A549 (cell line): ENCODE measurements around the gene PHF23.

Experiments used
- BCL3 ChIP-seq: fragments of >200 bp; sonication (Bioruptor Twin); formaldehyde crosslinking; IDR thresholded peaks from 3 replicates; pipeline ENCODE4 v1.6.1; 2016
- CBX2 ChIP-seq: fragments of 200-600 bp; sonication (generic); IDR thresholded peaks from 2 replicates; pipeline ENCODE4 v1.6.1; 2016; ENCODE audit warnings: low read depth, mild to moderate bottlenecking, borderline replicate concordance
- MAFK ChIP-seq: fragments of 450-650 bp; IDR thresholded peaks from 2 replicates; pipeline ENCODE4 v1.6.1; 2014; ENCODE audit not compliant: partially characterized antibody
- POLR2A ChIP-seq: IDR thresholded peaks from 2 replicates; pipeline ENCODE4 v1.6.1; 2012; ENCODE audit warnings: mild to moderate bottlenecking, low read length
- RAD21 ChIP-seq, 2 experiments: fragments of >200 bp in 1 of 2; sonication (Bioruptor Twin) in 1 of 2; formaldehyde crosslinking in 1 of 2; IDR thresholded peaks in 1 of 2; conservative IDR thresholded peaks in 1 of 2; 2 replicates in 1 of 2; 3 replicates in 1 of 2; pipeline ENCODE4 v1.6.1; 2012 to 2018; ENCODE audit warnings: inconsistent platforms in 1 of 2
- RFX5 ChIP-seq: fragments of 450-650 bp; IDR thresholded peaks from 2 replicates; pipeline ENCODE4 v1.7.1; 2014; ENCODE audit warnings: antibody characterized with exemption, mild to moderate bottlenecking, moderate library complexity
- TF ChIP-seq, protein P1 (sequence below): fragments of >200 bp; sonication (Bioruptor Twin); formaldehyde crosslinking; IDR thresholded peaks from 3 replicates; pipeline ENCODE4 v1.5.1; 2016
- TF ChIP-seq, protein P2 (sequence below): IDR thresholded peaks from 2 replicates; pipeline ENCODE4 v1.6.1; 2012; ENCODE audit warnings: low read depth, borderline replicate concordance

GRCh38 chr17:7240375-7240774 is 1.1 kb upstream of the PHF23 start:
- TF ChIP-seq RFX5 (no peak), BCL3 (no peak), MAFK (no peak), POLR2A (no peak), RAD21 (conservative IDR thresholded peaks at IDR 0.05 in 1 of 2, IDR thresholded peaks at IDR 0.05 in 1 of 2) (no peak), CBX2 (no peak)
- TF ChIP-seq, protein P1, sequence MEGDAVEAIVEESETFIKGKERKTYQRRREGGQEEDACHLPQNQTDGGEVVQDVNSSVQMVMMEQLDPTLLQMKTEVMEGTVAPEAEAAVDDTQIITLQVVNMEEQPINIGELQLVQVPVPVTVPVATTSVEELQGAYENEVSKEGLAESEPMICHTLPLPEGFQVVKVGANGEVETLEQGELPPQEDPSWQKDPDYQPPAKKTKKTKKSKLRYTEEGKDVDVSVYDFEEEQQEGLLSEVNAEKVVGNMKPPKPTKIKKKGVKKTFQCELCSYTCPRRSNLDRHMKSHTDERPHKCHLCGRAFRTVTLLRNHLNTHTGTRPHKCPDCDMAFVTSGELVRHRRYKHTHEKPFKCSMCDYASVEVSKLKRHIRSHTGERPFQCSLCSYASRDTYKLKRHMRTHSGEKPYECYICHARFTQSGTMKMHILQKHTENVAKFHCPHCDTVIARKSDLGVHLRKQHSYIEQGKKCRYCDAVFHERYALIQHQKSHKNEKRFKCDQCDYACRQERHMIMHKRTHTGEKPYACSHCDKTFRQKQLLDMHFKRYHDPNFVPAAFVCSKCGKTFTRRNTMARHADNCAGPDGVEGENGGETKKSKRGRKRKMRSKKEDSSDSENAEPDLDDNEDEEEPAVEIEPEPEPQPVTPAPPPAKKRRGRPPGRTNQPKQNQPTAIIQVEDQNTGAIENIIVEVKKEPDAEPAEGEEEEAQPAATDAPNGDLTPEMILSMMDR = no peak
- TF ChIP-seq, protein P2, sequence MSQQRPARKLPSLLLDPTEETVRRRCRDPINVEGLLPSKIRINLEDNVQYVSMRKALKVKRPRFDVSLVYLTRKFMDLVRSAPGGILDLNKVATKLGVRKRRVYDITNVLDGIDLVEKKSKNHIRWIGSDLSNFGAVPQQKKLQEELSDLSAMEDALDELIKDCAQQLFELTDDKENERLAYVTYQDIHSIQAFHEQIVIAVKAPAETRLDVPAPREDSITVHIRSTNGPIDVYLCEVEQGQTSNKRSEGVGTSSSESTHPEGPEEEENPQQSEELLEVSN = no peak
